Dedifferentiated amniotic fluid mesenchymal stem cell (primary cell): Measurements from ENCODE around the gene PLXNA3.

ENCODE experiments used
- DNase-seq: peaks from one replicate; pipeline ENCODE4 v3.0.0-alpha.2; 2016; ENCODE audit errors: extremely low spot score

PLXNA3 gene

GRCh38 chrX:154458116-154458953, at the start of gene PLXNA3:
TSS of gene PLXNA3 (plus strand) at chrX:154458281. CDS start at chrX:154460184, 1,903 bp downstream.
- DNase-seq, result no peak

GRCh38 chrX:154408659-154409221, 49.3 kb upstream of the PLXNA3 start:
- no peak for DNase-seq

- peak; percentile 22 for DNase-seq
These were observed 48.7 kb upstream of the PLXNA3 start, which contains the start of gene DNASE1L1 for GRCh38 chrX:154409222-154409871. TSS of gene DNASE1L1 (minus strand) at chrX:154409254. CDS start at chrX:154405568, 3,686 bp downstream.

- no peak for DNase-seq
These were observed 46.1 kb upstream of the PLXNA3 start for GRCh38 chrX:154411981-154412340.

- DNase-seq, result no peak
These were observed 45.6 kb upstream of the PLXNA3 start for GRCh38 chrX:154412468-154412867.

- no peak for DNase-seq
These were observed 44.9 kb upstream of the PLXNA3 start for GRCh38 chrX:154413142-154413541.

GRCh38 chrX:154417157-154417556, 40.9 kb upstream of the PLXNA3 start:
- no peak for DNase-seq

- no peak for DNase-seq
These were observed 38.9 kb upstream of the PLXNA3 start for GRCh38 chrX:154419189-154419588.

- no peak for DNase-seq
These were observed 38.2 kb upstream of the PLXNA3 start for GRCh38 chrX:154419688-154420401.

- no peak for DNase-seq
These were observed 37.7 kb upstream of the PLXNA3 start for GRCh38 chrX:154420402-154420756.

GRCh38 chrX:154426916-154427770, 30.9 kb upstream of the PLXNA3 start:
- no peak for DNase-seq

GRCh38 chrX:154428176-154429171, 29.6 kb upstream of the PLXNA3 start, which contains the start of gene ATP6AP1:
TSS of gene ATP6AP1 (plus strand) at chrX:154428677. CDS start at chrX:154428693, 16 bp downstream.
- DNase-seq, result peak; percentile 87

- no peak for DNase-seq
These were observed 28.4 kb upstream of the PLXNA3 start for GRCh38 chrX:154429711-154430110.

GRCh38 chrX:154430479-154430878, 27.6 kb upstream of the PLXNA3 start:
- DNase-seq, result no peak

GRCh38 chrX:154430916-154431315, 27.2 kb upstream of the PLXNA3 start:
- no peak for DNase-seq

- no peak for DNase-seq
These were observed 26.7 kb upstream of the PLXNA3 start for GRCh38 chrX:154431341-154431740.

- DNase-seq, result no peak
These were observed 25.9 kb upstream of the PLXNA3 start for GRCh38 chrX:154432210-154432609.

- DNase-seq, result no peak
These were observed 24.5 kb upstream of the PLXNA3 start for GRCh38 chrX:154433605-154434004.

- DNase-seq, result no peak
These were observed 23.5 kb upstream of the PLXNA3 start for GRCh38 chrX:154434394-154435168.
